SU-DHL-6 (cell line): ENCODE measurements around the gene BIRC7.

ENCODE experiments used
- H2AFZ ChIP-seq: fragments of 200-600 bp; sonication (generic); 2 replicates; pipeline ENCODE4 v1.6.1; 2014; ENCODE audit warnings: low read depth, mild to moderate bottlenecking, moderate library complexity, mixed read lengths, antibody characterized with exemption, low read length; ENCODE audit not compliant: severe bottlenecking
- H3F3A ChIP-seq: fragments of 200-600 bp; shearing (Covaris generic); 2 replicates; pipeline ENCODE4 v1.6.0; 2016; ENCODE audit warnings: antibody characterized with exemption, mild to moderate bottlenecking; ENCODE audit not compliant: insufficient read depth
- H3K27ac ChIP-seq: fragments of 200-600 bp; sonication (generic); 2 replicates; pipeline ENCODE4 v1.5.1; 2016; ENCODE audit warnings: low read depth, mild to moderate bottlenecking, low read length, moderate library complexity, mixed read lengths
- H3K27me3 ChIP-seq: fragments of 200-600 bp; sonication (generic), shearing (Covaris generic); 2 replicates; pipeline ENCODE4 v1.6.0; 2014; ENCODE audit warnings: mild to moderate bottlenecking, low read length
- H3K36me3 ChIP-seq: fragments of 200-600 bp; sonication (generic); 2 replicates; pipeline ENCODE4 v1.6.1; 2014; ENCODE audit warnings: mild to moderate bottlenecking, low read length, mixed read lengths
- H3K4me2 ChIP-seq: fragments of 300-600, 200-600 bp; shearing (Covaris generic), sonication (generic); 2 replicates; pipeline ENCODE4 v1.6.0; 2014; ENCODE audit warnings: low read length, low read depth, mild to moderate bottlenecking; ENCODE audit not compliant: poor library complexity, severe bottlenecking
- H3K4me3 ChIP-seq: fragments of 200-600 bp; sonication (generic); 2 replicates; pipeline ENCODE4 v1.5.1; 2014; ENCODE audit warnings: antibody characterized with exemption, low read length, mild to moderate bottlenecking, mixed read lengths; ENCODE audit not compliant: insufficient read depth, poor library complexity, severe bottlenecking
- H3K79me2 ChIP-seq: fragments of 200-600 bp; sonication (generic); 2 replicates; pipeline ENCODE4 v1.6.1; 2014; ENCODE audit warnings: mild to moderate bottlenecking, low read length, moderate library complexity; ENCODE audit not compliant: insufficient read depth
- H3K9ac ChIP-seq: fragments of 200-600 bp; sonication (generic); 2 replicates; pipeline ENCODE4 v1.7.0; 2014; ENCODE audit warnings: mild to moderate bottlenecking, low read length
- H3K9me2 ChIP-seq: fragments of 200-600 bp; sonication (generic); replicated peaks from 2 replicates; pipeline ENCODE4 v1.6.1; 2014; ENCODE audit warnings: low read length; ENCODE audit not compliant: insufficient read depth
- H3K9me3 ChIP-seq: fragments of 200-600 bp; sonication (generic); 2 replicates; pipeline ENCODE4 v1.6.1; 2014; ENCODE audit warnings: low read length, mixed read lengths; ENCODE audit not compliant: insufficient read depth
- H4K20me1 ChIP-seq: fragments of 200-600 bp; sonication (generic); 2 replicates; pipeline ENCODE4 v1.6.1; 2014; ENCODE audit warnings: low read depth, mild to moderate bottlenecking, antibody characterized with exemption, low read length, moderate library complexity, mixed read lengths
- EZH2phosphoT487 ChIP-seq: fragments of 200-600 bp; sonication (generic), shearing (Covaris generic); conservative IDR thresholded peaks from 2 replicates; pipeline ENCODE4 v1.6.1; 2018; ENCODE audit warnings: mild to moderate bottlenecking, antibody characterized with exemption, low read length, moderate library complexity, mixed read lengths
- TF ChIP-seq, protein P1 (sequence below): fragments of 200-600 bp; sonication (generic); IDR thresholded peaks from one replicate; pipeline ENCODE4 v1.5.1; 2017; ENCODE audit warnings: antibody characterized with exemption, mild to moderate bottlenecking, low read length, moderate library complexity; ENCODE audit not compliant: insufficient read depth, poor library complexity, severe bottlenecking

Gene BIRC7

DNA sequence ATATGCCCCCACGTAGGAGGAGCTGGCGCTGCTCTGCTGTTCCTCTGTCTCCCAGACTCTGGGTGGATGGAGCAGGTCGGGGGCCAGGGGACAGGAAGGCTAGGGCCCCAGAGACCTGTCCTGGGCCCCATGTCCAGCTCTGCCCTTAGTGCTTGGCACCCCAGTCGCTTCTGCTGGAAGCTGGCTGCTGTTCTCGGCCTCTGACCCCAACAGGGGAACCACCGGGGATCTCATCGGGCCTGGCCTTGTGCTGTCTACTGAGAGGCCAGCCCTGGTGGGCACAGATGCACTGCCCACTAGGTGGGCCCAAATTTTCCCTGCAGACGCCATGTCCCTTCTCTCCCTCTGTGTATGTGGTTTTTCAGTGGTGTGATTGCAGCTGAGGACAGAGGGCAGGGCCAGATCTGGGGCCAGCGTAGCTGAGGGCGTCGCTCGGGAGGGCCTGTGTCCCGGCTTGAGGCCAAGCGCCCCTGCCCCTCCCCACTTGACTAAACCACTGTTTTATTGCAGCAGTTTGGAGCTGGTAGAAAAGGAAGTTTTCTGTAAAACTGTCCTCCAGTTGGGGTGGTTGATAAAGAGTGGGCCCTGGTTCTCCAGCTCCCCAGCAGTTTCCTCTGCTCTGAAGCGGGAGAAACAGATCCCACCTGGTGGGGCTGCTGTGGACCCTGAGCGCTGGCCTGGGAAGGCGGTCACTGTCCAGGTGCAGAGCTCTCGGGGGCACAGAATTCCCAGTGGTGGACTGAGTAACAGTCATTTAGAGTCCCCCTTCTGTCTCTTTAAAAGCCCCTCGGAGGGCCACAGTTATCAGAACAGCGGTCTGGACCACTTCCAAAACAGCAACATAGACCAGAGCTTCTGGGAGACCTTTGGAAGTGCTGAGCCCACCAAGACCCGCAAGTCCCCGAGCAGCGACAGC lies 51.3 kb downstream of the BIRC7 start:
- TF ChIP-seq EZH2phosphoT487 = no peak
- TF ChIP-seq, protein P1, sequence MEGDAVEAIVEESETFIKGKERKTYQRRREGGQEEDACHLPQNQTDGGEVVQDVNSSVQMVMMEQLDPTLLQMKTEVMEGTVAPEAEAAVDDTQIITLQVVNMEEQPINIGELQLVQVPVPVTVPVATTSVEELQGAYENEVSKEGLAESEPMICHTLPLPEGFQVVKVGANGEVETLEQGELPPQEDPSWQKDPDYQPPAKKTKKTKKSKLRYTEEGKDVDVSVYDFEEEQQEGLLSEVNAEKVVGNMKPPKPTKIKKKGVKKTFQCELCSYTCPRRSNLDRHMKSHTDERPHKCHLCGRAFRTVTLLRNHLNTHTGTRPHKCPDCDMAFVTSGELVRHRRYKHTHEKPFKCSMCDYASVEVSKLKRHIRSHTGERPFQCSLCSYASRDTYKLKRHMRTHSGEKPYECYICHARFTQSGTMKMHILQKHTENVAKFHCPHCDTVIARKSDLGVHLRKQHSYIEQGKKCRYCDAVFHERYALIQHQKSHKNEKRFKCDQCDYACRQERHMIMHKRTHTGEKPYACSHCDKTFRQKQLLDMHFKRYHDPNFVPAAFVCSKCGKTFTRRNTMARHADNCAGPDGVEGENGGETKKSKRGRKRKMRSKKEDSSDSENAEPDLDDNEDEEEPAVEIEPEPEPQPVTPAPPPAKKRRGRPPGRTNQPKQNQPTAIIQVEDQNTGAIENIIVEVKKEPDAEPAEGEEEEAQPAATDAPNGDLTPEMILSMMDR = no peak
- Histone ChIP-seq H3K27me3 (no peaks in the 10 kb centered on the region), H2AFZ (no peak overlapping the region), H3K36me3 (no peaks in the 10 kb centered on the region), H3K9me2 (no peaks in the 10 kb centered on the region), H3K4me3 (no peak overlapping the region), H3K79me2 (no peaks in the 10 kb centered on the region), H3K9me3 (no peaks in the 10 kb centered on the region), H3K27ac (no peak overlapping the region), H4K20me1 (no peaks in the 10 kb centered on the region), H3F3A (no peaks in the 10 kb centered on the region), H3K4me2 (no peak overlapping the region), H3K9ac (no peak overlapping the region)

DNA sequence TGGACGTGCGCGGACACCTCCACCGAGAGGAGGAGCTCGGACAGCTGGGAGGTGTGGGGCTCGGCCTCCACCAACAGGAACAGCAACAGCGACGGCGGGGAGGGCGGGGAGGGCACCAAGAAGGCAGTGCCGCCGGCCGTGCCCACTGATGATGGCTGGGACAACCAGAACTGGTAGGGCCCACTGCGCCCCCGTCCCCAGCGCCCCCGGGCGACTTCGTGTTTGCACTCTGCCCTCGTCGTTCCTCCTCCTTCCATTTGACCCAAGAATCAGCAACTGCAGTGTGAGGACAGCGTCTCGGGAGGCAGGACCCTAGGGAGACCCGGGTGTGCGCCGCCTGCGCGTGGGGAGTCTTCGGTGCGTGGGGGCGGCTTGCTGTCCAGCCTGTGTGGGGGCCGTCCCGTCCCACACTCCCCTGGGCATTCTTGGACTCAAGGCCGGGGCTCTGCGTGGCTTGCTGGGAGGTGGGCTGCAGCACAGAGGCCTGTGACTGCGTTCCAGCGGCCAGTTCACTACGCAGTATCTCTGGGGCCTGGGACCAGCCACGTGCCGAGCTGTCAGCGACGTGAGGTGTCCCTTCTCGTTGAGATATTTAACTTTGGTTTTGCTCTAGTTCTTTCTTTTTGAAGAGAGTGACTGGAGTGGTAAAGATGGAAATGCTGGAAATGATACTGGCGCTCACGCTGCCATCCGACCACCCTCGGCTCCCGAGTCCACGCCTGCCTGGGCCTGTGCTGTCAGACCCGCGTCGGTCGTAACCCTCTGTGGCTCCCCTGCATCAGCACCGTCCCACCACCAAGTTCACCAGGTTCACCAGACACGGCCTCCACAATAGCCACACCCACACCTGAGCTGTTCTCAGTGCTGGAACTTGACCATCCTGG lies 52.2 kb downstream of the BIRC7 start:
- no peak overlapping the region for H3K27ac ChIP-seq
- H3K4me2 ChIP-seq = no peak overlapping the region
- no peak overlapping the region for H2AFZ ChIP-seq
- H4K20me1 ChIP-seq = no peaks in the 10 kb centered on the region
- no peaks in the 10 kb centered on the region for H3F3A ChIP-seq
- no peak overlapping the region for H3K9ac ChIP-seq
- no peaks in the 10 kb centered on the region for H3K36me3 ChIP-seq
- no peak overlapping the region for H3K4me3 ChIP-seq
- no peaks in the 10 kb centered on the region for H3K9me3 ChIP-seq
- no peaks in the 10 kb centered on the region for H3K79me2 ChIP-seq
- no peaks in the 10 kb centered on the region for H3K9me2 ChIP-seq
- H3K27me3 ChIP-seq = no peaks in the 10 kb centered on the region
- TF ChIP-seq, protein P1 = no peak
- TF ChIP-seq EZH2phosphoT487 = no peak

DNA sequence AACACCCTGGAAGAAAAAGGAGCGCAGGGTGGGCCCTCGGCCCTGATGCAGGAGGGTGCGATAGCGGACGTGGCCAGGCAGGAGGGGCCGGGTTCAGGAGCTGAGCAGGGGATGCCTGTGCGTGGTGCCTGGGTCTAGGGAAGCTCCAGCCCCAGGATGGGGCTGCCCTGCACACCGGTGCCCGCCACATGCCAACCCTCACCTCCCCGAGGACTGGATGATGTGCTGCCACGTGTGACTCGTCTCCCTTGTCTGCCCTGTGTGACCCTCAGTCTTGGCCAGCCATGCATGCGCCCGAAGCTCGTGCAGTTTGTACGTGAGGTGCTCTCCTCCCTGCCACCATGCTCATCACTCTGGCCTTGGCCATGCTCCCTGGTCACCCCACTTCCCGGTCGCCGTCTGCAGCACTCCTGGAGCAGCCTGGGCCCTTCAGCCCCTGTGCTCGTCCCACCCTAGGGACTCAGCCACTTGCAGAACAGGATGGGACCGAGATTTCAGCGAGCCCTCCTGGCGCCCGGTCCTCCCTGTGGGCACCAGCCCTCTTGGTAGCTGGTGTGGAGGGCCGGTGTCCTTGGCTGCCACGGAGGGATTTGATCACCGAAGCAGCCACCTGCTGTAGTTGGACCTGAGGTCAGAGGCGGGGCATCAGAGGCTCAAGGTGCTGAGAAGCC lies 53.0 kb downstream of the BIRC7 start:
- Histone ChIP-seq H2AFZ (no peak overlapping the region), H3K4me3 (no peak overlapping the region), H3K79me2 (no peaks in the 10 kb centered on the region), H3K9me3 (no peaks in the 10 kb centered on the region), H4K20me1 (no peaks in the 10 kb centered on the region), H3K36me3 (no peaks in the 10 kb centered on the region), H3K9me2 (no peaks in the 10 kb centered on the region), H3K27ac (no peak overlapping the region), H3K9ac (no peak overlapping the region), H3K27me3 (no peaks in the 10 kb centered on the region), H3F3A (no peaks in the 10 kb centered on the region), H3K4me2 (no peak overlapping the region)
- TF ChIP-seq, protein P1 = no peak
- TF ChIP-seq EZH2phosphoT487 = no peak
